GM18909 (cell line): Measurements from ENCODE around the gene PACSIN2.
A peak's percentile ranks its signal among the peaks of the same experiment; 100 is the strongest.

Source experiments
- ATAC-seq: cut with Tn5 transposase; IDR thresholded peaks from one replicate; pipeline ENCODE4 v1.9.1; 2021; ENCODE audit warnings: mild to moderate bottlenecking; ENCODE audit not compliant: unreplicated experiment, poor library complexity

PACSIN2 gene

DNA sequence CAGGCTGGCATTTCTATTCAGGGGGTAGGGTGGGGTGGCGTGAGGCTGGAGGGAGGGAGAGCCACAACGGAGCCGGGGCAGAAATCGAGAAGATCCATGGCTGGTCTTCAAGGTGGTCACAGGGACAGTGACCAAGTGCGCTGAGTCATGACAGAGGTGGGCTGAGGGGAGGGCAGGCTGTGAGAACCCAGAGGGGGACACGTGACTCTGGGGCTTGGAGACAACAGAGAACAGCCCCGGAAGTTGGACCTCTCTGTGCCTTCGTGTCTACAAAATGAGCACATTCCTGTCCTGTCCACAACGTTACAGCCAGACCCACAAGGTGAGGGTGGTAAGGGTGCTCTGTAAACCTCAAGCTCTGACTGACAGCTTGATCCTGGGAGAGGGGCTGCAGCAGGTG, 122.8 kb downstream of the PACSIN2 start:
- ATAC-seq, result no peak

DNA sequence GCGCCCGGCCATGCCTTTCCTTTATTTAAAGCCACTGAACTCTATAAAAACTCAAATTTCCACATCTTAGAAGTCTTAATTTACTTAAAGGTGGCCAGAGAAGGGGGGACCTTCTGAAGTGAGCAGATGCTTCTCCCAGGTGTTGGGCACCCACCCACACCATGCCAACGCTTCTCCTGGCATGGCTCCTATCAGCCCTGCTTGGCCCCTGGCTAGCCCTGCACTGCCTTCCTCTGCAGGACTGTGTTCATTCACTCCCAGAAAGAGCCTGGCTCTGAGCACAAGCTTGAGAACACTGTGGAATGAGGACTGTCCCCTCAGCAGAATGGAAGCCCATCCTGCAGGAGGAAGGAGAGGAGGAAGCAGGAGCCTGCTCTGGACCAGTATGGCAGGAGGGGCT, 123.3 kb downstream of the PACSIN2 start:
- ATAC-seq, result no peak

DNA sequence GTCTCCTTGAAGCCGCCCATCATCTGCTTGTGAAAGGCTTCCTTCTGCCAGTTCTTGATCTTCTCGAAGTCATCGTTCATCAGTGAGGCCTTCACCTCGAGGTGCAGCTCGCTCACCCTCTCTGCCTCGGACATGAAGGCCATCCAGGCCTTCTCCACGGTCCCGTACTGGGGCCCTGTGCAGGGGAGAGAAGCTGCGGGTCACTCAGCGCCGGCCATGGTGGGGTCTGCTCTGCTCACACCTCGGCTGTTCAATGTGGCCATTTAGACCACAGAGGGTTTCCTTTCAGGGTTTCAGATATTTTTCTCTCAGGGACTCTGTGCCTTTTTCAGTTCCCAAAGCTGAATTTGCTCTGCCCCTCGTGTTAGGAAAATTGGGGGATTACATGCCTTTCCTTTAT, 123.9 kb downstream of the PACSIN2 start:
- ATAC-seq, result no peak

- peak; percentile 45 for ATAC-seq
Measured at GRCh38 chr22:42889304-42889703, 125.6 kb downstream of the PACSIN2 start.

DNA sequence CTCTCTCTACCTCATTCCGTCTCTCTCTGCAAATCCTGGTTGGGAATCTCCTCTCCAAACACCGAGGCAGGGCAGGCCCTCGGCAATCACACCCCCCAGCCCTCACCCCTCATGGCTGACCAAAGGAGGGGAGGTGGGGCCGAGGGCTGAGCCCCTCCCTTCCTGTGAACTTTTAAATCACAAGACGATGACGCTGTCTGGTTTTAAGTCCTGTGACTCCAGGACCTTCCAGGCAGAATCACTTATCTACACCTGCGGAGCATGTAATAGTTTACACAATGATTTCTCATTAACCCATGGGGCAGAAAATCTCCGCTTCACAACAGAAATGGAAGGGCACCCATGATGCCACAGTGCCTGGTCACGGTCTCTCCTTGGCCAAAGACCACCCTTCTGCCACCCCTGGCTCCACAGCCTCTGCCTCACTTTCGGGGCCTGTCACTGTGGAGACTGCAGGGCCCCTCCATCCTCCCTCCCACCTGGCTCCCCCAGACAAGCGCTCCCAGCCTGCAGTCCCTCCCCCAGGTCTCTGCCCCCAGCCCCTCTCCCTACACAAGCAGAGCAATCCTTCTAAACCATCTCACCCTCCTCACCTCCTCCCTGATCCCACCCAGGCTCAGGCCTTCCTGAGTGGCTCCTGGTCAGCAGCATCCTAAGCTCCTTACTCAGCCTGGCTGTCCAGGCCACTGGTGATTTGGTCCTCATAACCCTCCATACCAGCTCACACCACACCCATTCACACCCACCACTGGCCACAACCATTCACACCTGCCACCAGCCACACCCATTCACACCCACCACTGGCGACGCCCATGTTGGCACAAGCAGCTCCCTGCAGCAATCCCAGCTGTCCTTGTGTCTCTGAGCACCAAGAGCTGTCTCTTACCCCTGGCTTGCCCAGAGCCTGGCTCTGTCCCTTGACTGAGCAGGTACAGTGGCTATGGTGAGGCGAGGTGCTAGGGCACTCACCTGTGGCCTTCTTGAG, 127.1 kb downstream of the PACSIN2 start:
- ATAC-seq, result no peak

- ATAC-seq, result no peak
Measured at GRCh38 chr22:42887120-42887519, 127.8 kb downstream of the PACSIN2 start.

DNA sequence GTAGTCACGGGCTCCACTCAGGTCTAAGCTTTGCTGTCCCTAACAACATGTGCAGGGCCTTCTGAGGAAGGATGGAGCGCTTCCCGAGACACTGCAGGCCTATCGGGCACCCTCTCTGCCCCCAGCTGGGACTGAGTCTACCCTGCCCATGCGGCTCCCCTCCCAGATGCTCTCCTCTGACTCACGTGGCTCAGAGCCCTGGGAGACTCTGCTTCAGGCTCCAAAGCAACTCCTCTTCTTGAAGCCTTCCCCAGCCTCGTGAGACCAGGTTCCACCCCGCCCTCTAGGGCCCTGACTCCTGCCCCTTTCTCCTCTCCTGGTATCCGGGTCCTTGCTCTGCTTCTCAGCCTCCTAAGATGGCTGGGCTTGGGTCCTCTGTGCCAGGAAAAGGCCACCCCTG, 129.5 kb downstream of the PACSIN2 start:
- ATAC-seq, result no peak

GRCh38 chr22:42884616-42885375, 130.2 kb downstream of the PACSIN2 start:
- no peak for ATAC-seq

DNA sequence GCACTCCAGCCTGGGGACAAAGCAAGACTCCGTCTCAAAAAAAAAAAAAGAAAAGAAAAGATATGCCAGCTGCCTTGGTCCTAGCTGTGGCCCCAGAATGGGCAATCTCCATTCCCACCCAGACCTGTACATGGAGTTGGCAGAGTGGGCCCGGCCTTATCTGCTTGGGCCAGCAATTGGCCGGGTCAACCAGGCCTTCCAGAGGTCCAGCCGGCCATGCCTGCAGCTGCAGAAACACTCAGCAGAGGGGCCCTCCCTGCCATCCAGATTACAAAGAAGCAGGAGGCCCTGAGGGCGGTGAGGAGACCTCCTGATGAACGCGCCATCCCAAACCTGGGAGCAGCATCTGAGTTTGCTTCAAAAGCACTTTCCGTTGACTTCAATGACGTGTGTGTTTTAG, 131.0 kb downstream of the PACSIN2 start:
- ATAC-seq, result no peak

GRCh38 chr22:42883121-42883520, 131.8 kb downstream of the PACSIN2 start:
- ATAC-seq, result no peak

- no peak for ATAC-seq
Measured at GRCh38 chr22:42881982-42882656, 132.8 kb downstream of the PACSIN2 start.

DNA sequence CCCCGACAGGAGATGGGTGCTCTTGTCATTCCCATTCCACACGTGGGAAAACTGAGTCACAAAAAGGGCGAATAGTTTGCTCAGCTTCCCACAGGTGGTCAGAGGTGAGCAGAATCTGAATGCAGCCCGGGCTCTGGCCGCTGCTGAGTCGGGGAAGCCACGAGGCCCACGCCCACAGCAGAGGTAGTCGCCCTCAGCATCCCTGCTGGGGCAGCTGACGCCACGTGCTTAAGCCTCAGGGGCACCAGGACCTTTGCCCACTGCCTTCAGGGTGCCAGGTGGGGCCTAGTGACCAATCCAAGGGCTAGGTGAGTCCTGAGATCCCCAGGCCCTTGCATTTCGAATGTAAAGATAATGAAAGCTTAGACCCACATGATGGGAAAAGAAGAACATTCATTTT, 133.7 kb downstream of the PACSIN2 start:
- no peak for ATAC-seq

DNA sequence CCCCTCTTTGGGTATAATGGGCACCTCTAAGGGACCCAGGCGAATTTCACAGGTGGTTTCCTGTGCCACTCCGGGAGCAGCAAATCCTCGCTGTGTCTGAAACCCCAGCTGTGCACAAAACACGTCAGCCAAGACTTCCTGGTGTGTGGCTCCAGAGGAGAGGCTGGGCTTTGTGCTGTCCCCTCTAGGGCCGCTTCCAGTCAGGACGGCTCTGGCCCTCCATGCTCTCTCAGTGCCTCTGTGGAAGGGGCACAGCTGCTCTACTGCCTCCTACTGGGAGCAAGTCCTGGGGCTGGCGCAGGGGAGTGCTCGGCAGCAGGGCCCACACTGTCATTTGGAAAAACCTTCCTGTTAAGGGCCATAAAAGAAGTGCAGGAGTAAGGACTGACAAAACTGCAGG, 134.1 kb downstream of the PACSIN2 start:
- ATAC-seq, result no peak

DNA sequence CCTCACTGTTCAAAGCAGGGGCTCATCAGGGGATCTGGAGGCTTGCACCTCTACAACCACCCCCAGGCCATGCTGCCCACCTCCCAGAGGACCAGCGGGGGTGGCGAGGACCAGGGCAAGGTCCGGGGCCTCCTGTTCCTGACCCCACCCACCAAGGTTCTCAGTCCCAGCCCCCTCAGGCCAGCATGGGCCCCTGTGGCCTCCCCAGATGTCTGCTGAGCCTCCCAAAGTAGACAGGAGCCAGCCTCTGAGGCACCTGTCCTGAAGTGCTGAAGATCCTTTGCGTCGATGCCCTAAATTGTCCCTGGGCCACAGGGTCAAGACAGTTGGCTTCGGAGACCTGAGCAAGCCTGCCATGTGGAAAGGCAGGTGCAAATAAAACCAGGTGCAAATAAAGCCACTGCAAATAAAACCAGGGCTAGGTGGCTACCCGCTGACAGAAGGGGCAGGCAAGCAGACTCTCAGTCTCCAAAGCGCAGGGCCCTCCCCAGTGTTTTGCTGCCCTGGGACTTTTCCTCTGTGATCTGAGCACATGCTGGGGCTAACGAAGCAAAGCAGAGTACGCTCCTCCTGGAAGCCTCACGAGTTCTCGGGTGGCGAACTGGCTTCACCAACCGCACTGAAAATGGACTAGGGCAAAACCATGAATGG, 135.5 kb downstream of the PACSIN2 start:
- no peak for ATAC-seq

DNA sequence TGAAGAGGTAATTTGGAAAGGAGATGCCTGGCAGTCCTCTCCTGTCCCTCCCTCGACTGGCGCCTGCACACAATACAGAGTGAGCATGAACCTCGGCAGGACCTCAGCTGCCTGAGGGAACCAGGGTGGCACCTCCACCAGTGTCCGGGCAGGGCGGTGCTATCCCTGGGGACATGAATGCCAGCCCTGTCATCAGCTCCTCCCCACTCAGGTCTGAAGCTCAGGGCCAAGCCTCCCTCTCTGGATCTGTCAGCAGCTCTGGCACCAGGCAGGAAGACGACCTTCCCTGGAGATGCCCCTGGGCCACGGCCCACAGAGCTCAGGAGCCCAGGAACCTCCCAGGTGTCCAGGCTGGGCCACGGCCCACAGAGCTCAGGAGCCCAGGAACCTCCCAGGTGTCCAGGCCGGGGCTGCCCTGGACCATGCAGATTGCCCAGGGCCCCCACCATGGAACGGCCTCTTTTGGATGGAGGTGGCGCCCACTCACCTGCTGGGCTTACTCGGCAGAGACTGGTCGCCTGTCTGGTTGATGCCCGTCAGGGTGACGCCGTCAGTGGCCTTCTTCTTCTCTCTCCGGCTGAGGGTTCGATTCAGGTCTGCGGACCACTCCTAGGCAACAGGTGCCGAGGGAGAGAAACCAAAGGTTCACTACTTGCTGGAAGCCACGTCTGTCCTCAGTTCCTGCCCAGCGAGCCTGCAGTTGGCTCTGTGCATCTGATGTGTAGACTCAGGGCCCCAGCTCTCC, 136.2 kb downstream of the PACSIN2 start:
- ATAC-seq, result no peak

DNA sequence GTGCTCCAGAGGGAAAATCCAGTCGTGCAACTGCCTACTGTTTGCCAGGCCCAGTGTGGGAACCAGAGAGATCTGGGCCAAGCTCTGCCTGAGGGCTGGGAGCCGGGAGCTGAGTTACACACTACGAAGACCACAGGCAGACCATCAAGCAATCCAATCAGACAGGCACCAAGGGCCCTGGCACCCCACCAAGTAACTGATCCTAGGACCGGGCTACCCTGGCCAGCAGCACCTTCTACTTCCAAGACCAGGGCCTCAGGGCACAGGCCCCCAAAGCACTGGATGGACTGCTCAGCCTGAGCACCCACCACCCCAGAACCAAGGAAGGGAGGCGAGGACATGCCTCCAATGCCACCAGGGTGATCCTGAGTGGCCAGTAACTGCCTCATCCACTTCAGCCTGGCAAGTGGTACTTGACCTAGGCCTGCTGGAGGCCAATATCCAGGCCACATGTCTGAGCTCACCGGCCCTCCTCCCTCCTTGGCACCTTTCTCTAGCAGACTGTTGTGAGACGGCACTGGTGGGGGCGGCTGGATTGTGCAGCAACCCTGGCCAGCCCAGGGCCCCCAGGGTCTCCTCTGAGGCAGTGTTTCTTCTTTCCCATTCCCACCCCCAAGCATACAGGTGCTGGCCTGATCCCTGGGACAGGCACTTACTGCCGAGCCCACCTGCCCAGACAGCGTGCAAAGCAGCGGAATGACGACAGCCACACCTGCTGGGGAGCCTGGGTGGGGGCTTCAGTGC, 137.2 kb downstream of the PACSIN2 start:
- ATAC-seq, result no peak

DNA sequence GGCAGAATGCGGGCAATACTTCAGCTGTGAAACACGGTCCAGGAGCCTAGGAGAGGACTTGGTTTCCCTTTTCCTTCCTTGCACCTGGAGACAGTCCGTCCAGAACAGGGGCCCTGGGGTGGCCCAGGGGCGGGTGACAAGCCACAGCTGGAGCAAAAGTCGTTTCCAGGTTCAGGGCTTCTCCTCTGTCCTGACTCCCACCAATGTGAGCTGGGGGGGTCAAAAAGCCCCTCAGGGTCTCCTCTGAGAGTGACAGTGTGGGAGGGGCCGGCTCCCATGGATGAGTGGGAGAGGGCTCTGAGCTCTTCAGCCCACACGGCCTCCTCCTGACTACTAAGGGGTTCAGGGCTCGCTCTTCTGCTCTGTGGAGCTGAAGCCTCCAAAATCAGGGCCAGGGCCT, 137.8 kb downstream of the PACSIN2 start:
- ATAC-seq, result no peak

DNA sequence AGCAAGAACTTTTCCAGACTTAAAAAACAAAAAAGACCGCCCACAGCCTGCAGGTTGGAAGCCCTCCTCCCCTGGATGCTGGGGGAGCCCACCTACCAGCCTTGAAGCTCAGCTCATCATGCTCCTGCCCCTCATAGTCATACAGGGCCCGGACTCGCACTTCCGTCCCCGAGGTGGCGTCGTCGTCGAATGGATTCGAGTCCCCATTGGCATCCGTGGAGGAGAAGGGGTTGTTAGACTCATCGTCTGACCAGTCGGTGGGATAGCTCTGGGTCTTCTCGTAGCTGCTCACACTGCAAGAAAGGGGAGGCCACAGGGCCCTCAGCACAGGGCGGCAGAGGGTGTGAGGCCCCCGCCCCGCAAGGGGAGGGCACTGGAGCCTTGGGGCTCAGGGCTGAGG, 138.9 kb downstream of the PACSIN2 start:
- ATAC-seq, result no peak

- no peak for ATAC-seq
Measured at GRCh38 chr22:42874010-42874409, 140.9 kb downstream of the PACSIN2 start.
